KMS-11 (cell line): ENCODE data around the gene AGPAT2.

ENCODE experiments used
- H2AFZ ChIP-seq: fragments of 200-600 bp; sonication (generic); 2 replicates; pipeline ENCODE4 v1.6.1; 2016; ENCODE audit warnings: antibody characterized with exemption, mixed run types, low read depth
- H3K27ac ChIP-seq: fragments of 200-600 bp; sonication (generic); 2 replicates; pipeline ENCODE4 v1.6.1; 2016; ENCODE audit warnings: mild to moderate bottlenecking, mixed run types
- H3K27me3 ChIP-seq: fragments of 200-600 bp; sonication (generic); 2 replicates; pipeline ENCODE4 v1.6.1; 2017; ENCODE audit warnings: mild to moderate bottlenecking, low read depth, mixed run types, moderate library complexity; ENCODE audit not compliant: insufficient read depth
- H3K36me3 ChIP-seq: fragments of 200-600 bp; sonication (generic); 2 replicates; pipeline ENCODE4 v1.6.1; 2017; ENCODE audit warnings: mild to moderate bottlenecking, mixed run types; ENCODE audit not compliant: insufficient read depth
- H3K4me1 ChIP-seq: fragments of 200-600 bp; sonication (generic); 2 replicates; pipeline ENCODE4 v1.6.1; 2016; ENCODE audit warnings: mild to moderate bottlenecking, low read depth, mixed run types; ENCODE audit not compliant: poor library complexity, severe bottlenecking
- H3K4me2 ChIP-seq: fragments of 200-600 bp; sonication (generic); 2 replicates; pipeline ENCODE4 v1.7.0; 2016; ENCODE audit warnings: mild to moderate bottlenecking, mixed run types
- H3K4me3 ChIP-seq: fragments of 200-600 bp; sonication (generic); IDR thresholded peaks from 2 replicates; pipeline ENCODE4 v1.6.1; 2017; ENCODE audit warnings: low read depth, low read length, mixed read lengths; ENCODE audit not compliant: insufficient read depth
- H3K79me2 ChIP-seq: fragments of 200-600 bp; sonication (generic); 2 replicates; pipeline ENCODE4 v1.6.1; 2016; ENCODE audit warnings: low read depth, mixed run types; ENCODE audit not compliant: insufficient read depth
- H3K9ac ChIP-seq: fragments of 200-600 bp; sonication (generic); 2 replicates; pipeline ENCODE4 v1.6.1; 2016; ENCODE audit warnings: mild to moderate bottlenecking, mixed run types
- H4K20me1 ChIP-seq: fragments of 200-600 bp; sonication (generic); 2 replicates; pipeline ENCODE4 v1.6.1; 2016; ENCODE audit warnings: mild to moderate bottlenecking, mixed run types; ENCODE audit not compliant: insufficient read depth
- TF ChIP-seq, protein P1 (sequence below): fragments of 200-600 bp; sonication (generic); conservative IDR thresholded peaks from 2 replicates; pipeline ENCODE4 v1.6.1; 2017; ENCODE audit warnings: low read depth, mild to moderate bottlenecking, antibody characterized with exemption, low read length, moderate library complexity, mixed read lengths

Gene AGPAT2

DNA sequence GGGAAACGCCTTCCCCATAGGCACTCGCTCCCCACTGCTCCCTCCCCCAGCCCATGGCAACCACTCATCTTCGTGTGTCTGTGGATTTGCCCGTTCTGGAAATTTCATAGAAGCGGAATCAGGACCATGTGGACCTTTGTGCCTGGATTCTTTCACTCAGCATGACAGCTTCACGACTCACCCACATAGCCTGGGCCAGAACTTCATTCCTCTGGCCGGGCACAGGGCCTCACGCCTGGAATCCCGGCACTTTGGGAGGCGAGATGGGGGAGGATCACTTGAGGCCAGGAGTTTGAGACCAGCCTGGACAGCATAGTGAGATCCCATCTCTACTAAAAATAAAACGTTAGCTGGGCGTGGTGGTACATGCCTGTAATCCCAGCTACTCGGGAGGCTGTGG, 13.0 kb upstream of the AGPAT2 start:
- no peak overlapping the region for H3K4me3 ChIP-seq
- peaks cover 91% of the 10 kb centered on the region for H3K4me1 ChIP-seq
- peak overlapping the region; percentile 86; the same call in 1 of the 2 replicates for H3K9ac ChIP-seq
- no peaks in the 10 kb centered on the region for H4K20me1 ChIP-seq
- no peaks in the 10 kb centered on the region for H3K36me3 ChIP-seq
- H3K27ac ChIP-seq, result peak overlapping the region; percentile 95
- H2AFZ ChIP-seq, result no peak overlapping the region
- H3K4me2 ChIP-seq, result peak overlapping the region; percentile 82
- 0 out of 2 replicates have a peak, but pooled peaks cover 4% of the 10 kb centered on the region for H3K79me2 ChIP-seq
- TF ChIP-seq, protein P1, sequence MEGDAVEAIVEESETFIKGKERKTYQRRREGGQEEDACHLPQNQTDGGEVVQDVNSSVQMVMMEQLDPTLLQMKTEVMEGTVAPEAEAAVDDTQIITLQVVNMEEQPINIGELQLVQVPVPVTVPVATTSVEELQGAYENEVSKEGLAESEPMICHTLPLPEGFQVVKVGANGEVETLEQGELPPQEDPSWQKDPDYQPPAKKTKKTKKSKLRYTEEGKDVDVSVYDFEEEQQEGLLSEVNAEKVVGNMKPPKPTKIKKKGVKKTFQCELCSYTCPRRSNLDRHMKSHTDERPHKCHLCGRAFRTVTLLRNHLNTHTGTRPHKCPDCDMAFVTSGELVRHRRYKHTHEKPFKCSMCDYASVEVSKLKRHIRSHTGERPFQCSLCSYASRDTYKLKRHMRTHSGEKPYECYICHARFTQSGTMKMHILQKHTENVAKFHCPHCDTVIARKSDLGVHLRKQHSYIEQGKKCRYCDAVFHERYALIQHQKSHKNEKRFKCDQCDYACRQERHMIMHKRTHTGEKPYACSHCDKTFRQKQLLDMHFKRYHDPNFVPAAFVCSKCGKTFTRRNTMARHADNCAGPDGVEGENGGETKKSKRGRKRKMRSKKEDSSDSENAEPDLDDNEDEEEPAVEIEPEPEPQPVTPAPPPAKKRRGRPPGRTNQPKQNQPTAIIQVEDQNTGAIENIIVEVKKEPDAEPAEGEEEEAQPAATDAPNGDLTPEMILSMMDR, result no peak
- H3K27me3 ChIP-seq, result no peaks in the 10 kb centered on the region

DNA sequence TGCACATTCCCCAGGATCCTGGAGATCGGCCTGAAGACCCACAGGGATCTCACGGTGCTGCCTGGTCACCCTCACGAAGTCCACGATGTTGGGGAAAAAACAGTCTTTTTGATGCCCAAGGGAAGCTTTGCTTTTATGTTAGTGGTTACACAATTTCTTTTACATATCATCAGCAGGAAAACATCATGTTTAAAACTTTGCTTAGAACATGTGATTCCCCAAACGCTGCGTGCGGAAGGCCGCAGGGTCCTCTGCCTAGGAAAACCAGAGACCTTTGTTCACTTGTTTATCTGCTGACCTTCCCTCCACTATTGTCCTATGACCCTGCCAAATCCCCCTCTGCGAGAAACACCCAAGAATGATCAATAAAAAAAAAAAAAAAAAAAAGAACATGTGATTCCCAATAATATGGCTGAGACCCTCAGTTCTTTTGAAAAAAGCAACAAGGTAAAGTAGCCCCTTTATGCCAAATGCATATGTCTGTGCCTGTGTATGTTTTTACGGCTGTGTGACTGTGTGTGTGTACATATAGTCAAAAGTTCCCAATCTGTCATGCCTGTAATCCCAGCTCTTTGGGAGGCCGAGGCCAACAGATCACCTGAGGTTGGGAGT, 11.5 kb upstream of the AGPAT2 start:
- Histone ChIP-seq H3K27ac (no peak overlapping the region), H3K4me2 (no peak overlapping the region; the same call in 1 of the 2 replicates), H3K9ac (no peak overlapping the region), H2AFZ (no peak overlapping the region), H3K27me3 (no peaks in the 10 kb centered on the region), H3K4me1 (peaks cover 91% of the 10 kb centered on the region), H4K20me1 (no peaks in the 10 kb centered on the region), H3K79me2 (no peaks in the 10 kb centered on the region), H3K36me3 (no peaks in the 10 kb centered on the region), H3K4me3 (no peak overlapping the region)
- TF ChIP-seq, protein P1, result no peak

GRCh38 chr9:136697821-136698526, 10.7 kb upstream of the AGPAT2 start:
- Histone ChIP-seq H3K4me3 (no peak overlapping the region), H3K27me3 (no peaks in the 10 kb centered on the region), H3K4me1 (peaks cover 91% of the 10 kb centered on the region), H4K20me1 (no peaks in the 10 kb centered on the region), H3K79me2 (no peaks in the 10 kb centered on the region), H3K9ac (no peak overlapping the region), H2AFZ (no peak overlapping the region), H3K27ac (no peak overlapping the region), H3K36me3 (no peaks in the 10 kb centered on the region), H3K4me2 (peak overlapping the region; percentile 57; the same call in 1 of the 2 replicates)
- TF ChIP-seq, protein P1, result no peak

DNA sequence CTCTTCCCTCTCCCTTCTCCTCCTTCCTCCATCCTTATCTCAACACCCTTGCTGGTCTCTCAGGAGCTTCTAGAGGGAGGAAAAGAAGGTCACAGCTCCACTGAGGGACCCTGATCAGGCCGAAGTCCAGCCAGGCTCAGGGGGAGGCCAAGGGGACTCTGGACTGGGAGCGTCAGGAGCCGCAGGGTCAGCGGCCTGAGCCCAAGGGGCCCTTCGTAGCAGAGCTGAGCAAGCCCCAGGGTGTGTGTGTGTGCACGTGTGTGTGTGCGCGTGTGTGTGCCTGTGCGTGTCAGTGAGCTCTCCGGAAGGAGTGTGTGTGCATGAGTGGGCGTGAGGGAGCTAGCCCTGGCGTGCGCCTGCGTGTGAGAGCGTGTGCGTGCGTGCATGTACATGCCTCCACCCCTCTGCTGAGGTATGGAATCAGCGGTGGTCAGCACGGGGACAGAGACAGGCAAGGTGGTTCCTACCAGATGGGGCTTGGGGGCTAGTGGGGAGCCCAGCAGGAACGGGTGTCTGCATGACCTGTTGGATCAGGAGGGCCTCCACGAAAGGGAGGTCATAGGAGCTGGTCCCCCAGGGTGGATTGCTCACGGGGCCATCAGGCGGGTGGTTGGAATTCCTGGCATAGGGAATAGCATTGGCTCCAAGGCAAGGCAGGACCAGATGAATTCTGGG, 10.0 kb upstream of the AGPAT2 start:
- Histone ChIP-seq H3K79me2 (no peaks in the 10 kb centered on the region), H3K4me3 (no peak overlapping the region), H3K4me2 (peak overlapping the region; percentile 57), H3K4me1 (peaks cover 89% of the 10 kb centered on the region), H3K27me3 (no peaks in the 10 kb centered on the region), H3K27ac (peak overlapping the region; percentile 55), H3K9ac (no peak overlapping the region), H3K36me3 (no peaks in the 10 kb centered on the region), H4K20me1 (no peaks in the 10 kb centered on the region), H2AFZ (no peak overlapping the region)
- TF ChIP-seq, protein P1, result no peak
